ENCODE data around the gene SLC38A10. TPM values are rescaled to one million over a fixed set of nuclear protein-coding genes. Genes with fewer than 3 reads are reported as not detected.

SLC38A10 gene
- polyA plus RNA-seq, 1 donor from 2014 or later = 37.4 TPM

DNA sequence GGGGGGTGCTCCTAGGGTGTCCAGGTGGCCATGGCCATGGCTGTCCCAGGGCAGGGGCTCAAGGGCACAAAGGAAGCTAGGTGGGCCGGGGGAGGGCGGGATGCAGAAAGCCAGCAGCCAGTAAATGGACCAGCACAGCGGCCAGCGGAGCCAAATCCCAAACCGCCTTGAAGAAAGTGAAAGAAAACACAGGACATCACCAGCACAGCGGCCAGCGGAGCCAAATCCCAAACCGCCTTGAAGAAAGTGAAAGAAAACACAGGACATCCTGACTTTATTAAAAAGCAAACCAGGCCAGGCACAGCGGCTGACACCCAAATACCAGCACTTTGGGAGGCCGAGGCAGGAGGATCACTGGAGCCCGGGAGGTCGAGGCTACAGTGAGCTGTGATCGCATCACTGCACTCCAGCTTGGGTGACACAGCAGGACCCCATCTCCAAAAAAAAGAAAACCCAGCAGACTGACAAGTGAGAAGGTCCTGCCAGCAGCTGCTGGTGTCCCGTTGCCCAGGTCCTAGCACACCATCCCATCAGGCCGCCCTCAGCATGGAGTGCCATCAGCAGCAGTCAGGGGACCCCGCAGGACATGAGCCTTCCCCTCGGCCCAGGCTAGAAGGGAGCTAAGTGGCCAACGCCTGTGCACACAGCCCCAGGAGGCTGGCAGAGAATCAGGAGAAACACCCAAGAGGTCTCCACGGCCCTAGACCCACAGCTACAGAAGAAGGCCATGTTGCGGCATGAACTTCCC is 17.0 kb downstream of the SLC38A10 start:
- H2AFZ ChIP-seq (ENCODE audit: low read depth, low read length) = no peak overlapping the region
- TF ChIP-seq, protein P1, sequence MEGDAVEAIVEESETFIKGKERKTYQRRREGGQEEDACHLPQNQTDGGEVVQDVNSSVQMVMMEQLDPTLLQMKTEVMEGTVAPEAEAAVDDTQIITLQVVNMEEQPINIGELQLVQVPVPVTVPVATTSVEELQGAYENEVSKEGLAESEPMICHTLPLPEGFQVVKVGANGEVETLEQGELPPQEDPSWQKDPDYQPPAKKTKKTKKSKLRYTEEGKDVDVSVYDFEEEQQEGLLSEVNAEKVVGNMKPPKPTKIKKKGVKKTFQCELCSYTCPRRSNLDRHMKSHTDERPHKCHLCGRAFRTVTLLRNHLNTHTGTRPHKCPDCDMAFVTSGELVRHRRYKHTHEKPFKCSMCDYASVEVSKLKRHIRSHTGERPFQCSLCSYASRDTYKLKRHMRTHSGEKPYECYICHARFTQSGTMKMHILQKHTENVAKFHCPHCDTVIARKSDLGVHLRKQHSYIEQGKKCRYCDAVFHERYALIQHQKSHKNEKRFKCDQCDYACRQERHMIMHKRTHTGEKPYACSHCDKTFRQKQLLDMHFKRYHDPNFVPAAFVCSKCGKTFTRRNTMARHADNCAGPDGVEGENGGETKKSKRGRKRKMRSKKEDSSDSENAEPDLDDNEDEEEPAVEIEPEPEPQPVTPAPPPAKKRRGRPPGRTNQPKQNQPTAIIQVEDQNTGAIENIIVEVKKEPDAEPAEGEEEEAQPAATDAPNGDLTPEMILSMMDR (IDR thresholded peaks at IDR 0.05; ENCODE audit: poor library complexity, severe bottlenecking) = no peak
- no peak for TF ChIP-seq RAD21 (conservative IDR thresholded peaks at IDR 0.05)
- no peaks in the 10 kb centered on the region for H3F3A ChIP-seq (ENCODE audit: insufficient read depth, low read length, poor library complexity, severe bottlenecking)
- H4K20me1 ChIP-seq (ENCODE audit: insufficient read depth) = no peaks in the 10 kb centered on the region
- H3K27ac ChIP-seq (ENCODE audit: low read length) = no peak overlapping the region
- no peak overlapping the region for H3K4me3 ChIP-seq (ENCODE audit: low read length)
- H3K9ac ChIP-seq (ENCODE audit: low read length) = no peak overlapping the region
- H3K9me3 ChIP-seq (ENCODE audit: low read length) = no peaks in the 10 kb centered on the region
- no peaks in the 10 kb centered on the region for H3K9me2 ChIP-seq (ENCODE audit: insufficient read depth, low read length)
- H3K27me3 ChIP-seq (ENCODE audit: insufficient read depth, low read depth, low read length) = no peaks in the 10 kb centered on the region
- no peaks in the 10 kb centered on the region for H3K79me2 ChIP-seq (replicated peaks; ENCODE audit: insufficient read depth, low read length)
- no peaks in the 10 kb centered on the region for H3K36me3 ChIP-seq (ENCODE audit: insufficient read depth, low read length)
- H3K4me2 ChIP-seq (ENCODE audit: low read length) = no peak overlapping the region

DNA sequence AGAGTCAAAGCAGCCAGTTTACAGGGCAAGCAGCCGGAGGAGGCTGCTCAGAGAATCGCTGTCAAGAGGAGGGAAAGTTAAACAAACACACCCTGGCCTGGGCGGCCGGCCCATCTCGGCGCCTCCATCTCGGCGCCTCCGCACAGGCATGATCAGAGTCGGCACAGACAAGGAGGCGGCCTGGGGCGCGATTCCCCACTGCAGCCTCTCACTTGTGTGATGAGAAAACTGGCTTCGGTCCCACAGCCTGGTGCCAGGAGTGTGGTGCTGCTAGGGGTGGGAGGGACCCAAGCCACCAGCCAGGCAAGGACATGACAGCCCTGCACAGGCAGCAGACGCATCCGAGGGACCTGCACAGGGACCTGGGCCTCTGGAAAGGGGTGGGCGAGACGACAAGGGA is 17.7 kb downstream of the SLC38A10 start:
- Histone ChIP-seq H2AFZ (ENCODE audit: low read depth, low read length) (no peak overlapping the region), H3K4me3 (ENCODE audit: low read length) (no peak overlapping the region), H4K20me1 (ENCODE audit: insufficient read depth) (no peaks in the 10 kb centered on the region), H3K27ac (ENCODE audit: low read length) (no peak overlapping the region), H3K79me2 (replicated peaks; ENCODE audit: insufficient read depth, low read length) (no peaks in the 10 kb centered on the region), H3K9ac (ENCODE audit: low read length) (no peak overlapping the region), H3K36me3 (ENCODE audit: insufficient read depth, low read length) (no peaks in the 10 kb centered on the region), H3K9me2 (ENCODE audit: insufficient read depth, low read length) (no peaks in the 10 kb centered on the region), H3F3A (ENCODE audit: insufficient read depth, low read length, poor library complexity, severe bottlenecking) (no peaks in the 10 kb centered on the region), H3K4me2 (ENCODE audit: low read length) (no peak overlapping the region), H3K9me3 (ENCODE audit: low read length) (no peaks in the 10 kb centered on the region), H3K27me3 (ENCODE audit: insufficient read depth, low read depth, low read length) (no peaks in the 10 kb centered on the region)
- TF ChIP-seq MXI1 (conservative IDR thresholded peaks at IDR 0.05; ENCODE audit: poor library complexity, severe bottlenecking) (no peak), SMC3 (conservative IDR thresholded peaks at IDR 0.05; ENCODE audit: poor library complexity) (no peak), POLR2AphosphoS5 (IDR thresholded peaks at IDR 0.05) (no peak), RAD21 (conservative IDR thresholded peaks at IDR 0.05) (no peak), EZH2 (IDR thresholded peaks at IDR 0.05; ENCODE audit: borderline replicate concordance, insufficient read depth, low read length, poor library complexity, severe bottlenecking) (no peak), EP300 (conservative IDR thresholded peaks at IDR 0.05; ENCODE audit: poor library complexity, severe bottlenecking) (no peak), TAF1 (IDR thresholded peaks at IDR 0.05; ENCODE audit: low read depth) (no peak)
- TF ChIP-seq, protein P2, sequence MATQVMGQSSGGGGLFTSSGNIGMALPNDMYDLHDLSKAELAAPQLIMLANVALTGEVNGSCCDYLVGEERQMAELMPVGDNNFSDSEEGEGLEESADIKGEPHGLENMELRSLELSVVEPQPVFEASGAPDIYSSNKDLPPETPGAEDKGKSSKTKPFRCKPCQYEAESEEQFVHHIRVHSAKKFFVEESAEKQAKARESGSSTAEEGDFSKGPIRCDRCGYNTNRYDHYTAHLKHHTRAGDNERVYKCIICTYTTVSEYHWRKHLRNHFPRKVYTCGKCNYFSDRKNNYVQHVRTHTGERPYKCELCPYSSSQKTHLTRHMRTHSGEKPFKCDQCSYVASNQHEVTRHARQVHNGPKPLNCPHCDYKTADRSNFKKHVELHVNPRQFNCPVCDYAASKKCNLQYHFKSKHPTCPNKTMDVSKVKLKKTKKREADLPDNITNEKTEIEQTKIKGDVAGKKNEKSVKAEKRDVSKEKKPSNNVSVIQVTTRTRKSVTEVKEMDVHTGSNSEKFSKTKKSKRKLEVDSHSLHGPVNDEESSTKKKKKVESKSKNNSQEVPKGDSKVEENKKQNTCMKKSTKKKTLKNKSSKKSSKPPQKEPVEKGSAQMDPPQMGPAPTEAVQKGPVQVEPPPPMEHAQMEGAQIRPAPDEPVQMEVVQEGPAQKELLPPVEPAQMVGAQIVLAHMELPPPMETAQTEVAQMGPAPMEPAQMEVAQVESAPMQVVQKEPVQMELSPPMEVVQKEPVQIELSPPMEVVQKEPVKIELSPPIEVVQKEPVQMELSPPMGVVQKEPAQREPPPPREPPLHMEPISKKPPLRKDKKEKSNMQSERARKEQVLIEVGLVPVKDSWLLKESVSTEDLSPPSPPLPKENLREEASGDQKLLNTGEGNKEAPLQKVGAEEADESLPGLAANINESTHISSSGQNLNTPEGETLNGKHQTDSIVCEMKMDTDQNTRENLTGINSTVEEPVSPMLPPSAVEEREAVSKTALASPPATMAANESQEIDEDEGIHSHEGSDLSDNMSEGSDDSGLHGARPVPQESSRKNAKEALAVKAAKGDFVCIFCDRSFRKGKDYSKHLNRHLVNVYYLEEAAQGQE (IDR thresholded peaks at IDR 0.05; ENCODE audit: borderline replicate concordance) = no peak
- TF ChIP-seq, protein P1 (IDR thresholded peaks at IDR 0.05; ENCODE audit: poor library complexity, severe bottlenecking) = no peak
